ENCODE data around the gene INHBC.

DNA sequence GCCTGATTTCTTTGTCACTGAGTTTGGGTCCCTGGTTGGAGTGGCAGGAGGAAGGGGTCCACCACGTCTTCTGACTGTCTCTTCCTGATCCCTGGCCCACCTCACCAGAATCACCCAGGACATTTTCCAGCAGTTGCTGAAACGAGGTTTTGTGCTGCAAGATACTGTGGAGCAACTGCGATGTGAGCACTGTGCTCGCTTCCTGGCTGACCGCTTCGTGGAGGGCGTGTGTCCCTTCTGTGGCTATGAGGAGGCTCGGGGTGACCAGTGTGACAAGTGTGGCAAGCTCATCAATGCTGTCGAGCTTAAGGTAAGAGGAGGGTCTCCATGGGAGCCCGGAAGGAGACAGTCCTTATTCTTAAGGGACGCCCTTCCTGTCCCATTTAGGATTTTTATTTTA, 65.6 kb downstream of the INHBC start:
- TF ChIP-seq YY1 (IDR thresholded peaks at IDR 0.05; ENCODE audit: insufficient read depth, insufficient read length), result no peak
- TF ChIP-seq ZNF274 (IDR thresholded peaks at IDR 0.05; ENCODE audit: low read depth, low read length), result no peak
- TF ChIP-seq SUZ12 (IDR thresholded peaks at IDR 0.05; ENCODE audit: extremely low read depth, insufficient read depth, insufficient read length), result no peak

All from NT2/D1 (cell line).